Gastrocnemius medialis (tissue), 4 donors: ENCODE results near the gene RFX7. TPM values are rescaled to one million over a fixed set of nuclear protein-coding genes. Genes with fewer than 3 reads are reported as not detected.

Experiments
- ATAC-seq, 2 donors: fragments of 150-250 bp; one replicate each; pipeline ENCODE4 v1.9.1; 2016
- DNase-seq, 2 donors: peaks; one replicate each; pipeline ENCODE4 v3.0.0-alpha.2; 2019
- H3K27ac ChIP-seq, 4 donors: fragments of 200-600 bp; sonication (generic); 1 replicate in 1 of 4; 2 replicates in 3 of 4; pipeline ENCODE4 v1.5.1; 2016 to 2018; ENCODE audit warnings: mild to moderate bottlenecking in 2 of 4, moderate library complexity in 1 of 4
- H3K27me3 ChIP-seq, 3 donors: fragments of 200-600 bp; sonication (generic) in 2 of 3; 1 replicate in 1 of 3; 2 replicates in 2 of 3; pipeline versions ENCODE4 v1.5.1 to v1.6.0; 2016 to 2019; ENCODE audit warnings: mild to moderate bottlenecking in 1 of 3, moderate library complexity in 1 of 3
- H3K36me3 ChIP-seq, 2 donors: fragments of 200-600 bp; sonication (generic) in 1 of 2; one replicate each; pipeline ENCODE4 v1.5.1; 2017 to 2018
- H3K4me1 ChIP-seq, 2 donors: fragments of 200-600 bp; sonication (generic) in 1 of 2; one replicate each; pipeline ENCODE4 v1.5.1; 2016 to 2017; ENCODE audit warnings: mild to moderate bottlenecking in 2 of 2
- H3K4me3 ChIP-seq, 4 donors: fragments of 200-600 bp; sonication (generic) in 3 of 4; 1 replicate in 1 of 4; 2 replicates in 3 of 4; pipeline ENCODE4 v1.5.1; 2016 to 2019; ENCODE audit warnings: mild to moderate bottlenecking in 2 of 4
- H3K9me3 ChIP-seq, 3 donors: fragments of 200-600 bp; sonication (generic) in 2 of 3; 1 replicate in 1 of 3; 2 replicates in 2 of 3; pipeline ENCODE4 v1.5.1; 2016 to 2019
- POLR2A ChIP-seq, 2 donors: fragments of 450-650 bp; IDR thresholded peaks; one replicate each; pipeline ENCODE4 v1.6.1; 2017; ENCODE audit warnings: antibody characterized with exemption in 2 of 2, mild to moderate bottlenecking in 2 of 2, moderate library complexity in 2 of 2
- in situ Hi-C, 4 donors: fragments of 200-750 bp; cut with MboI; loops; one replicate each; pipeline versions ENCODE4 v1.15.0 to v1.8.0; 2017; ENCODE audit warnings: low sequenced_read_pairs in 4 of 4
- intact Hi-C: fragments of 100-400 bp; cut with DNase I; formaldehyde crosslinking; loops from one replicate; pipeline ENCODE4 v1.15.1; 2023; ENCODE audit warnings: low total_unique reads
- total RNA-seq, 4 donors: library from RNA; depleted of rRNA; stranded (reverse); fragments of >200 nt; gene quantifications; one replicate each; pipeline versions ENCODE4 v1.1.0 to v1.2.3, GENCODE V29; 2016
- TF ChIP-seq, protein P1 (sequence below), 5 experiments: fragments of 450-650 bp in 3 of 5; fragments of 200-600 bp in 2 of 5; sonication (generic) in 2 of 5; IDR thresholded peaks in 4 of 5; conservative IDR thresholded peaks in 1 of 5; 1 replicate in 4 of 5; 2 replicates in 1 of 5; pipeline ENCODE4 v1.5.1; 2016 to 2019; ENCODE audit warnings: antibody characterized with exemption in 5 of 5, mild to moderate bottlenecking in 3 of 5, moderate library complexity in 3 of 5

Gene RFX7
- total RNA-seq, 4 donors from 2014 or later, result 9.6 to 11.7 (median 10.7) TPM

DNA sequence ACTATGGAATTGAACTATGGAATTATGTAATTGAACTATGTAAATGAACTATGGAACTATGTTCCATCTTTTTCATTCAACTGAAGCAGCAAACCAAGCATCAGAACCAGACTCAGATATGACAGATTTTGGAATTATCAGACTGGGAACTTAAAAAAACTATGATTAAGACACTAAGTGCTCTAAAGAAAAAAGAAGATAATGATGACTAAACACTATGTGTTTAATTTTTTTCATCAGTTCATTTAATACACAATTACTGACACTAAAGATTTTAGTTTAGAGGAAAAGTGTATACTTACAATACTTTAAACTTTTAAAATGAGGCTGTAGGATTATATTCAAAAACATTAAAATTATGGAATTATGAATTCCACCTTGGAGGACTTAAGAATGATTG, 15.3 kb downstream of the RFX7 start:
- in situ Hi-C loops (loop anchor here in 1 of 4 donors (25.0 kb wide), 2 partner anchors 91 to 241 kb away; partner anchors contain the start of gene NEDD4), intact Hi-C loops (no loop called here)
- Histone ChIP-seq H3K27me3 (no peaks in the 10 kb centered on the region), H3K36me3 (peaks cover 0 to 26% of the 10 kb centered on the region in 2 donors), H3K4me1 (no peaks in the 10 kb centered on the region), H3K9me3 (peaks cover 0 to 10% (median 0%) of the 10 kb centered on the region in 3 donors), H3K27ac (no peak overlapping the region), H3K4me3 (no peak overlapping the region)
- TF ChIP-seq, protein P1, sequence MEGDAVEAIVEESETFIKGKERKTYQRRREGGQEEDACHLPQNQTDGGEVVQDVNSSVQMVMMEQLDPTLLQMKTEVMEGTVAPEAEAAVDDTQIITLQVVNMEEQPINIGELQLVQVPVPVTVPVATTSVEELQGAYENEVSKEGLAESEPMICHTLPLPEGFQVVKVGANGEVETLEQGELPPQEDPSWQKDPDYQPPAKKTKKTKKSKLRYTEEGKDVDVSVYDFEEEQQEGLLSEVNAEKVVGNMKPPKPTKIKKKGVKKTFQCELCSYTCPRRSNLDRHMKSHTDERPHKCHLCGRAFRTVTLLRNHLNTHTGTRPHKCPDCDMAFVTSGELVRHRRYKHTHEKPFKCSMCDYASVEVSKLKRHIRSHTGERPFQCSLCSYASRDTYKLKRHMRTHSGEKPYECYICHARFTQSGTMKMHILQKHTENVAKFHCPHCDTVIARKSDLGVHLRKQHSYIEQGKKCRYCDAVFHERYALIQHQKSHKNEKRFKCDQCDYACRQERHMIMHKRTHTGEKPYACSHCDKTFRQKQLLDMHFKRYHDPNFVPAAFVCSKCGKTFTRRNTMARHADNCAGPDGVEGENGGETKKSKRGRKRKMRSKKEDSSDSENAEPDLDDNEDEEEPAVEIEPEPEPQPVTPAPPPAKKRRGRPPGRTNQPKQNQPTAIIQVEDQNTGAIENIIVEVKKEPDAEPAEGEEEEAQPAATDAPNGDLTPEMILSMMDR (IDR thresholded peaks at IDR 0.05 in 4 of 5, conservative IDR thresholded peaks at IDR 0.05 in 1 of 5), result no peak
- DNase-seq, result no peak
- ATAC-seq, result no peak

DNA sequence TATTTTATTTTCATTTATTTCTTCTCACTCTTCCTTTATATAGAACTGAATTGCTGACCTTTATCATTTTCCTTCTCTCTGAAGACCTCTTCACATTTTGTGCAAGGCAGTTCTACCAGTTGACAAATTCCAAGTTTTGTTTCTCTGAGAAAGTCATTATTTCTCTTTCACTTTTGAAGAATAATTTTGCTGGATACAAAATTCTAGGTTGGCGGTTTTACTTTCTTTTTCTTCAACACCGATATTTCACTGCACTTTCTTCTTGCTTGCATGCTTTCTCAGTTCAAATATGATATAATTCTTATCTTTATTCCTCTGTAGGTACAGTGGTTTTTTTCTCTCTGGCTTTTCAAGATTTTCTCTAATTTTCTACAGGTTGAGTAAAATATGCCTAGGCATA, 15.9 kb downstream of the RFX7 start:
- Histone ChIP-seq H3K27ac (no peak overlapping the region), H3K27me3 (no peaks in the 10 kb centered on the region), H3K9me3 (peaks cover 0 to 10% (median 0%) of the 10 kb centered on the region in 3 donors), H3K4me3 (no peak overlapping the region), H3K36me3 (peaks cover 0 to 26% of the 10 kb centered on the region in 2 donors), H3K4me1 (no peaks in the 10 kb centered on the region)
- intact Hi-C loops, result no loop called here
- in situ Hi-C loops, result loop anchor here in 1 of 4 donors (25.0 kb wide), 2 partner anchors 90 to 240 kb away; partner anchors contain the start of gene NEDD4
- DNase-seq (no peak), ATAC-seq (no peak)
- TF ChIP-seq POLR2A (IDR thresholded peaks at IDR 0.05), result no peak
- TF ChIP-seq, protein P1 (IDR thresholded peaks at IDR 0.05 in 4 of 5, conservative IDR thresholded peaks at IDR 0.05 in 1 of 5), result no peak

DNA sequence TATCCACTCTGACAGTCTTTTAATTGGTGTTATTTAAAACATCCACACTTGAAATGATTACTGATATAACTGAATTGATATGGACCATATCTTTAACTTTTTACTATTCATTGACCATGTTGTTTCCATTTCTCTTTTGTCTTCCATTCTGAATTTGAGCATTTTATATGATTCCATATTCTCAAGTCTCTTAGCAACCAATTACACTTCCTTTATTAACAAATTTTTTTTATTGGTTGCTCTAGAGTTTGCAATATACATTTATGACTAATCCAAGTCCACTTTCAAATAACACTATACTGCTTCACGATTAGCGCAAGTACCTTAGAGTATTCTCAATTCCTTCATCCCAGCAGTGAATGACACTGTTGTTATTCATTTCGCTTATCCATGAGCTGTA, 16.4 kb downstream of the RFX7 start:
- DNase-seq, result no peak
- no peak overlapping the region for H3K4me3 ChIP-seq
- no peak overlapping the region for H3K27ac ChIP-seq
- H3K27me3 ChIP-seq, result no peaks in the 10 kb centered on the region
- intact Hi-C loops, result no loop called here
- peaks cover 0 to 25% of the 10 kb centered on the region in 2 donors for H3K36me3 ChIP-seq
- no peaks in the 10 kb centered on the region for H3K4me1 ChIP-seq
- peaks cover 0 to 9% (median 0%) of the 10 kb centered on the region in 3 donors for H3K9me3 ChIP-seq
- ATAC-seq, result no peak
- in situ Hi-C loops, result loop anchor here in 1 of 4 donors (25.0 kb wide), 2 partner anchors 90 to 240 kb away; partner anchors contain the start of gene NEDD4
- TF ChIP-seq, protein P1 (IDR thresholded peaks at IDR 0.05 in 4 of 5, conservative IDR thresholded peaks at IDR 0.05 in 1 of 5), result no peak
- no peak for TF ChIP-seq POLR2A (IDR thresholded peaks at IDR 0.05)

DNA sequence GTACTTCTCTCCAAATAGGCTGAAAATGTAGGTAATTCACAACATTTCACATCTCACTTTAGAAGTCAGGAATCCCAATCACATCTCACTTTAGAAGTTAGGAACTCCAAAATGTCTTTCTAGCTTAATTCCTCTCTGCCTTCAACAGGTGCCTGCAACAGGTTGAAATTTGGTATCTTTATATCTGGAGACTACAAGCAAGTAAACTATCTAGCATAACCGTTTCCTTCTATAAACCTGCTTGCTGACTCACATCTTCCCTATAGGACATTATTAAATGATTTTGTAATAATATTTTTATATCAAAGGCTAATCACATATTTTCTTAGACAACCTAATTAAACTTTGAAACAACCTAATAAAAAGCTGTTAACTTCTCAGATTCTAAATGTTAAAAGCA, 18.2 kb downstream of the RFX7 start:
- Histone ChIP-seq H3K36me3 (peaks cover 0 to 8% of the 10 kb centered on the region in 2 donors), H3K9me3 (no peaks in the 10 kb centered on the region), H3K27me3 (no peaks in the 10 kb centered on the region), H3K27ac (no peak overlapping the region), H3K4me3 (no peak overlapping the region), H3K4me1 (no peaks in the 10 kb centered on the region)
- intact Hi-C loops (no loop called here), in situ Hi-C loops (loop anchor here in 1 of 4 donors (25.0 kb wide), 2 partner anchors 88 to 238 kb away; partner anchors contain the start of gene NEDD4)
- TF ChIP-seq, protein P1 (IDR thresholded peaks at IDR 0.05 in 4 of 5, conservative IDR thresholded peaks at IDR 0.05 in 1 of 5), result no peak
- no peak for TF ChIP-seq POLR2A (IDR thresholded peaks at IDR 0.05)
- no peak for DNase-seq
- ATAC-seq, result no peak

DNA sequence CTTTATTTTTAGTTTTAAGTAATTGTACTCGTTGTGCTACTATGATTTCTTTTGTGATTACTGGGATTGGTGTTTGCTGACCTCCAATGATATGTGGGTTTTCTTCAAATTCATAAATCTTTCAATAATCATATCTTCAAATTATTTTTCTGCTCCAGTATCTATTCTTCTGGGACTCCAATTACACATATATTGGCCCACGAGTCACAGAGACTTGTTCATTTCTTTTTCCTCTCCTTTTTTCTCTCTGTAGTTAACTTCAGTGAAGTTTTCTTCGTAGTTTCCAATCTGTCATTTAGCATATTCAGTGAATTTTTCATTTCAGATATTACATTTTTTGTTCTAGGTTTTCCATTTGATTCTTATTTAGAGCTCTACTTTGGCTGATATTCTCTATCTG, 21.4 kb downstream of the RFX7 start:
- Histone ChIP-seq H3K27me3 (no peaks in the 10 kb centered on the region), H3K27ac (no peak overlapping the region), H3K4me1 (no peaks in the 10 kb centered on the region), H3K9me3 (no peaks in the 10 kb centered on the region), H3K36me3 (no peaks in the 10 kb centered on the region), H3K4me3 (no peak overlapping the region)
- DNase-seq, result no peak
- TF ChIP-seq, protein P1 (IDR thresholded peaks at IDR 0.05 in 4 of 5, conservative IDR thresholded peaks at IDR 0.05 in 1 of 5), result no peak
- no peak for TF ChIP-seq POLR2A (IDR thresholded peaks at IDR 0.05)
- intact Hi-C loops, result no loop called here
- in situ Hi-C loops, result no loop called here
- no peak for ATAC-seq
